PC-9 (cell line): Measurements from ENCODE around the gene SGMS2. TPM values are rescaled to one million over a fixed set of nuclear protein-coding genes. Genes with fewer than 3 reads are reported as not detected.

Source experiments
- BruUV-seq: library from RNA; stranded (reverse); fragments of 400-500 nt; replicated peaks from 2 replicates; lab custom pipeline; 2021; lab: Mats Ljungman, UMichigan
- CTCF ChIA-PET: fragments of 300-600 bp; sonication (Branson Sonifier 250); formaldehyde crosslinking; loops from one replicate; lab custom pipeline; 2022; ENCODE audit warnings: antibody characterized with exemption; lab: Charles Lee
- POLR2A ChIA-PET: fragments of 300-600 bp; sonication (Branson Sonifier 250); formaldehyde crosslinking; loops from one replicate; lab custom pipeline; 2022; ENCODE audit warnings: antibody characterized with exemption; ENCODE audit not compliant: unreplicated experiment; lab: Charles Lee
- DNase-seq, 2 experiments: peaks; one replicate each; pipeline versions ENCODE4 v3.0.0 to v3.0.0-alpha.2; 2015 to 2022; ENCODE audit warnings: mixed read lengths in 1 of 2
- H2AFZ ChIP-seq: fragments of 200-600 bp; sonication (generic); 2 replicates; pipeline ENCODE4 v1.8.1; 2017; ENCODE audit warnings: antibody characterized with exemption
- H3F3A ChIP-seq: fragments of 200-600 bp; sonication (generic); 2 replicates; pipeline ENCODE4 v1.8.1; 2017; ENCODE audit warnings: antibody characterized with exemption, mild to moderate bottlenecking, low read depth; ENCODE audit not compliant: insufficient read depth
- H3K27ac ChIP-seq: fragments of 200-600 bp; sonication (generic); 2 replicates; pipeline ENCODE4 v1.6.1; 2016; ENCODE audit warnings: mixed run types
- H3K27me3 ChIP-seq: fragments of 200-600 bp; sonication (generic); 2 replicates; pipeline ENCODE4 v1.6.1; 2016; ENCODE audit warnings: low read depth, mixed run types; ENCODE audit not compliant: insufficient read depth
- H3K36me3 ChIP-seq: fragments of 200-600 bp; sonication (generic); 2 replicates; pipeline ENCODE4 v1.6.1; 2016; ENCODE audit warnings: low read depth, mixed run types
- H3K4me1 ChIP-seq: fragments of 200-600 bp; sonication (generic); replicated peaks from 2 replicates; pipeline ENCODE4 v1.6.1; 2016; ENCODE audit warnings: mixed run types; ENCODE audit not compliant: insufficient read depth
- H3K4me2 ChIP-seq: fragments of 200-600 bp; sonication (generic); 2 replicates; pipeline ENCODE4 v1.6.1; 2017; ENCODE audit warnings: mixed run types
- H3K4me3 ChIP-seq: fragments of 200-600 bp; sonication (generic); 2 replicates; pipeline ENCODE4 v1.6.1; 2016; ENCODE audit warnings: mixed run types
- H3K79me2 ChIP-seq: fragments of 200-600 bp; sonication (generic); 2 replicates; pipeline ENCODE4 v1.6.1; 2017; ENCODE audit warnings: low read depth, mixed run types
- H3K9me2 ChIP-seq: fragments of 200-600 bp; sonication (generic); 2 replicates; pipeline ENCODE4 v1.8.1; 2017; ENCODE audit warnings: mild to moderate bottlenecking; ENCODE audit not compliant: insufficient read depth
- H3K9me3 ChIP-seq: fragments of 200-600 bp; sonication (generic); 2 replicates; pipeline ENCODE4 v1.8.1; 2016; ENCODE audit warnings: low read depth; ENCODE audit not compliant: insufficient read depth
- H4K20me1 ChIP-seq: fragments of 200-600 bp; sonication (generic); 2 replicates; pipeline ENCODE4 v1.8.1; 2017; ENCODE audit not compliant: insufficient read depth
- EZH2 ChIP-seq: fragments of 200-600 bp; sonication (generic); IDR thresholded peaks from 2 replicates; pipeline ENCODE4 v1.8.0; 2017; ENCODE audit warnings: antibody characterized with exemption, low read depth
- intact Hi-C: fragments of 100-400 bp; cut with micrococcal nuclease; formaldehyde crosslinking; loops from one replicate; pipeline ENCODE4 v1.10.0; 2022; ENCODE audit not compliant: unreplicated experiment
- total RNA-seq: library from RNA; stranded (reverse); gene quantifications from 2 replicates; pipeline ENCODE4 v1.2.3, GENCODE V29; 2021
- TF ChIP-seq, protein P1 (sequence below): fragments of 200-600 bp; sonication (generic); conservative IDR thresholded peaks from 2 replicates; pipeline ENCODE4 v1.6.1; 2017; ENCODE audit warnings: mixed run types, antibody characterized with exemption, mild to moderate bottlenecking, moderate library complexity

Gene SGMS2
- total RNA-seq, 1 experiment from 2014 or later = 17.0 TPM

DNA sequence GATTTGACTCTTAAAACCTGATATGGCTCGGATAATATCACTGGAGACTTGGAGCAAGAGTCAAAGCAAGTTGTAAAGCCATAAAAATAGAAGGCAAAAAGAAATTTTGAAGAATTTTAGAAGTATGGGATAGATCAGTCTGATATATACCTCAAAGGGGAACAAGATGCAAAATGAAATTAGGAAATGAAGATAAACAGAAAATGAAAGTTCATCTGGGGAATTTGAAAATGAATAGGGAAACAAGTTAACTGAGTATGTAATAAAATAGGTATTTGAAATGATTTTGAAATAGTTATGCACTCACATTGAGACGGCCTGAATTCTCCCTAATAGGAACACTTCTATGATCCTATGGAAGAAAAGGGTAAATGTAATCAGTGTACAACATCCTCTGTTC is 112.3 kb downstream of the SGMS2 start:
- Histone ChIP-seq H3K79me2 (no peaks in the 10 kb centered on the region), H3F3A (no peaks in the 10 kb centered on the region), H3K9me2 (no peaks in the 10 kb centered on the region), H3K4me3 (no peak overlapping the region), H4K20me1 (no peaks in the 10 kb centered on the region), H3K27me3 (no peaks in the 10 kb centered on the region), H3K4me1 (no peaks in the 10 kb centered on the region), H3K9me3 (no peaks in the 10 kb centered on the region), H3K4me2 (no peak overlapping the region), H3K27ac (no peak overlapping the region), H3K36me3 (no peaks in the 10 kb centered on the region), H2AFZ (no peak overlapping the region)
- TF ChIP-seq, protein P1, sequence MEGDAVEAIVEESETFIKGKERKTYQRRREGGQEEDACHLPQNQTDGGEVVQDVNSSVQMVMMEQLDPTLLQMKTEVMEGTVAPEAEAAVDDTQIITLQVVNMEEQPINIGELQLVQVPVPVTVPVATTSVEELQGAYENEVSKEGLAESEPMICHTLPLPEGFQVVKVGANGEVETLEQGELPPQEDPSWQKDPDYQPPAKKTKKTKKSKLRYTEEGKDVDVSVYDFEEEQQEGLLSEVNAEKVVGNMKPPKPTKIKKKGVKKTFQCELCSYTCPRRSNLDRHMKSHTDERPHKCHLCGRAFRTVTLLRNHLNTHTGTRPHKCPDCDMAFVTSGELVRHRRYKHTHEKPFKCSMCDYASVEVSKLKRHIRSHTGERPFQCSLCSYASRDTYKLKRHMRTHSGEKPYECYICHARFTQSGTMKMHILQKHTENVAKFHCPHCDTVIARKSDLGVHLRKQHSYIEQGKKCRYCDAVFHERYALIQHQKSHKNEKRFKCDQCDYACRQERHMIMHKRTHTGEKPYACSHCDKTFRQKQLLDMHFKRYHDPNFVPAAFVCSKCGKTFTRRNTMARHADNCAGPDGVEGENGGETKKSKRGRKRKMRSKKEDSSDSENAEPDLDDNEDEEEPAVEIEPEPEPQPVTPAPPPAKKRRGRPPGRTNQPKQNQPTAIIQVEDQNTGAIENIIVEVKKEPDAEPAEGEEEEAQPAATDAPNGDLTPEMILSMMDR = no peak
- no peak for TF ChIP-seq EZH2
- DNase-seq = no peak
- ChIA-PET CTCF (no interaction called here), POLR2A (no interaction called here)
- no TSS peak for BruUV-seq
- intact Hi-C loops = no loop called here

DNA sequence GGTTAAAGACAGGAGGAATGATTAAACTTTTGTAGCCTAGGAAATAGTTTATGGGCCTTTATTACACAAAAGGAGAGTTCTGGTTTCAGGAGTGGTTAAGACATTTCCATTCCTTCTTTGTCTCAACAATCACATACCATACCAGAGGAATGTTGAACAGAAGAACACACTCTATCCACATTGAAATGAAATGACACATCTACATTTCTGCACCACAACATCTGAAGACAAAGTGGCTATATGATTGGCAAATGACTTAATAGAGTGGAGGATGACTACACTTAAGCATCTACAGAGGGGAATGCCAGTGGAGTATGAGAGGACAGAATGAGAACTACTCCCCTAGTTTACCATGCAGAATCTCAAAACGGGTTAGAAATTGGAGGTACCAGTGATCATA is 114.6 kb downstream of the SGMS2 start:
- H3K4me2 ChIP-seq = no peak overlapping the region
- no TSS peak for BruUV-seq
- no peaks in the 10 kb centered on the region for H3K9me3 ChIP-seq
- intact Hi-C loops = no loop called here
- no peak for TF ChIP-seq EZH2
- TF ChIP-seq, protein P1 = no peak
- H3K79me2 ChIP-seq = no peaks in the 10 kb centered on the region
- POLR2A ChIA-PET = no interaction called here
- no peaks in the 10 kb centered on the region for H3K36me3 ChIP-seq
- no peak overlapping the region for H2AFZ ChIP-seq
- no peaks in the 10 kb centered on the region for H3K4me1 ChIP-seq
- H3F3A ChIP-seq = no peaks in the 10 kb centered on the region
- H4K20me1 ChIP-seq = no peaks in the 10 kb centered on the region
- CTCF ChIA-PET = no interaction called here
- H3K27me3 ChIP-seq = no peaks in the 10 kb centered on the region
- H3K9me2 ChIP-seq = no peaks in the 10 kb centered on the region; the same call in 1 of the 2 replicates
- DNase-seq = no peak
- H3K4me3 ChIP-seq = no peak overlapping the region
- no peak overlapping the region for H3K27ac ChIP-seq

DNA sequence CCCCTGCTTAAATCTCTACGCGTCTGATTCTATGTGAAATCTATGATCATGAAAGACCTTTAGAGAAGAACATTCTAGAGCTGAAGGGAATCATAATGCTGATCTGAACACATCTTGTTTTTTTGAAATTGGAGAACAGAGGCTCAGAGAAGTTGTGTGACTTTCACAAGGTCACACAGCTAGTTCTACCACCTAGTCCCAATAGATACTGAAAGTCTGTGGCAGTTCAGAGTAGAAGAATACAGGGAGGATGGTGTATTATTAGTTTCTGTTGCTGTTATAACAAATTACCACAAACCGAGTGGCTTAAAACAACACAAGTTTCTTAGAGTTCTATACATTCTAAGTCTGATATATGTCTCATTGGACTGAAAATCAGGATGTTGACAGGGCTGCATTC is 121.1 kb downstream of the SGMS2 start:
- Histone ChIP-seq H3K27me3 (no peaks in the 10 kb centered on the region), H3K9me2 (no peaks in the 10 kb centered on the region; the same call in 1 of the 2 replicates), H3K4me2 (no peak overlapping the region), H3K4me1 (no peaks in the 10 kb centered on the region), H3F3A (no peaks in the 10 kb centered on the region), H4K20me1 (no peaks in the 10 kb centered on the region), H2AFZ (no peak overlapping the region), H3K79me2 (no peaks in the 10 kb centered on the region), H3K36me3 (no peaks in the 10 kb centered on the region), H3K27ac (no peak overlapping the region), H3K4me3 (no peak overlapping the region), H3K9me3 (no peaks in the 10 kb centered on the region)
- intact Hi-C loops = no loop called here
- POLR2A ChIA-PET = no interaction called here
- no TSS peak for BruUV-seq
- CTCF ChIA-PET = no interaction called here
- TF ChIP-seq EZH2 = no peak
- TF ChIP-seq, protein P1 = no peak
- DNase-seq = no peak
